Measurements from ENCODE around the gene PDK2.

Gene PDK2

GRCh38 chr17:50153650-50154575 lies 58.8 kb downstream of the PDK2 start:
- no peak for DNase-seq

- DNase-seq, result no peak
Measured at GRCh38 chr17:50154604-50155003, 59.5 kb downstream of the PDK2 start.

GRCh38 chr17:50155115-50155819 lies 60.1 kb downstream of the PDK2 start:
- DNase-seq, result no peak

- DNase-seq, result no peak
Measured at GRCh38 chr17:50157891-50158290, 62.7 kb downstream of the PDK2 start.

GRCh38 chr17:50161023-50161910 lies 66.1 kb downstream of the PDK2 start:
- DNase-seq, result peak; percentile 90
